Liver (tissue), 9 donors: ENCODE measurements around the gene TCERG1L. TPM values are rescaled to one million over a fixed set of nuclear protein-coding genes. Genes with fewer than 3 reads are reported as not detected.

Source experiments
- DNase-seq: peaks from one replicate; pipeline ENCODE4 v3.0.0-alpha.2; 2017; ENCODE audit warnings: low spot score
- H3K27ac ChIP-seq, 2 donors: one replicate each; pipeline ENCODE4 v1.7.0; 2013; ENCODE audit warnings: inconsistent platforms in 2 of 2, low read length in 2 of 2, control low read depth in 1 of 2, low read depth in 1 of 2, mild to moderate bottlenecking in 1 of 2
- H3K27me3 ChIP-seq, 4 donors: one replicate each; pipeline versions ENCODE4 v1.6.1 to v1.7.0; 2013; ENCODE audit warnings: low read length in 3 of 4, inconsistent platforms in 1 of 4, mild to moderate bottlenecking in 1 of 4, moderate library complexity in 1 of 4; ENCODE audit not compliant: control insufficient read depth in 4 of 4, insufficient read depth in 4 of 4
- H3K36me3 ChIP-seq, 4 donors: one replicate each; pipeline versions ENCODE4 v1.6.1 to v1.7.0; 2013; ENCODE audit warnings: low read length in 3 of 4, mild to moderate bottlenecking in 3 of 4, low read depth in 1 of 4, moderate library complexity in 1 of 4; ENCODE audit not compliant: control insufficient read depth in 4 of 4, insufficient read depth in 3 of 4
- H3K4me1 ChIP-seq, 4 donors: one replicate each; pipeline versions ENCODE4 v1.6.1 to v1.7.0; 2013; ENCODE audit warnings: low read length in 3 of 4, mild to moderate bottlenecking in 3 of 4, moderate library complexity in 1 of 4; ENCODE audit not compliant: control insufficient read depth in 4 of 4, insufficient read depth in 4 of 4
- H3K4me3 ChIP-seq, 3 donors: one replicate each; pipeline versions ENCODE4 v1.6.1 to v1.7.0; 2013; ENCODE audit warnings: low read length in 3 of 3, control low read depth in 1 of 3, low read depth in 1 of 3, mild to moderate bottlenecking in 1 of 3
- H3K9ac ChIP-seq, 2 donors: one replicate each; pipeline ENCODE4 v1.7.0; 2013; ENCODE audit warnings: low read length in 2 of 2, mild to moderate bottlenecking in 2 of 2, moderate library complexity in 2 of 2, control low read depth in 1 of 2, low read depth in 1 of 2
- H3K9me3 ChIP-seq, 4 donors: one replicate each; pipeline versions ENCODE4 v1.6.1 to v1.7.0; 2013; ENCODE audit warnings: low read length in 3 of 4; ENCODE audit not compliant: control insufficient read depth in 4 of 4
- ATF3 ChIP-seq: IDR thresholded peaks from 2 replicates; pipeline ENCODE4 v1.6.1; 2016; ENCODE audit warnings: antibody characterized with exemption
- CTCF ChIP-seq: fragments of 150-350 bp; IDR thresholded peaks from 2 replicates; pipeline ENCODE4 v1.5.1; 2017; ENCODE audit warnings: improper control_type of control experiment, low read depth, low read length; ENCODE audit not compliant: missing input control
- EGR1 ChIP-seq, 2 donors: IDR thresholded peaks; 2 replicates each; pipeline ENCODE4 v1.6.1; 2016 to 2018; ENCODE audit warnings: antibody characterized with exemption in 2 of 2, low read depth in 2 of 2
- FOXA1 ChIP-seq: IDR thresholded peaks from 2 replicates; pipeline ENCODE4 v1.6.1; 2016; ENCODE audit warnings: antibody characterized with exemption
- FOXA2 ChIP-seq: IDR thresholded peaks from 2 replicates; pipeline ENCODE4 v1.6.1; 2016; ENCODE audit warnings: antibody characterized with exemption
- GABPA ChIP-seq, 2 donors: IDR thresholded peaks in 1 of 2; conservative IDR thresholded peaks in 1 of 2; 2 replicates each; pipeline ENCODE4 v1.6.1; 2016; ENCODE audit warnings: antibody characterized with exemption in 2 of 2, mild to moderate bottlenecking in 1 of 2, moderate library complexity in 1 of 2
- HNF4A ChIP-seq, 2 donors: conservative IDR thresholded peaks; 2 replicates each; pipeline ENCODE4 v1.6.1; 2016; ENCODE audit warnings: antibody characterized with exemption in 2 of 2, mild to moderate bottlenecking in 2 of 2
- HNF4G ChIP-seq: IDR thresholded peaks from 2 replicates; pipeline ENCODE4 v1.6.1; 2016; ENCODE audit warnings: antibody characterized with exemption
- JUND ChIP-seq, 2 donors: IDR thresholded peaks; 2 replicates each; pipeline ENCODE4 v1.6.1; 2016; ENCODE audit warnings: antibody characterized with exemption in 2 of 2
- MAX ChIP-seq: IDR thresholded peaks from 2 replicates; pipeline ENCODE4 v1.6.1; 2016; ENCODE audit warnings: antibody characterized with exemption
- NR2F2 ChIP-seq: IDR thresholded peaks from 2 replicates; pipeline ENCODE4 v1.6.1; 2016; ENCODE audit warnings: antibody characterized with exemption
- RAD21 ChIP-seq, 2 donors: IDR thresholded peaks; 2 replicates each; pipeline ENCODE4 v1.6.1; 2016; ENCODE audit warnings: antibody characterized with exemption in 2 of 2, mild to moderate bottlenecking in 2 of 2
- REST ChIP-seq: IDR thresholded peaks from 2 replicates; pipeline ENCODE4 v1.6.1; 2016; ENCODE audit warnings: antibody characterized with exemption, mild to moderate bottlenecking
- RXRA ChIP-seq, 2 donors: IDR thresholded peaks; 2 replicates each; pipeline ENCODE4 v1.6.1; 2017 to 2018; ENCODE audit warnings: antibody characterized with exemption in 2 of 2, mild to moderate bottlenecking in 1 of 2
- SP1 ChIP-seq: IDR thresholded peaks from 2 replicates; pipeline ENCODE4 v1.6.1; 2018; ENCODE audit warnings: antibody characterized with exemption, mild to moderate bottlenecking
- TAF1 ChIP-seq: conservative IDR thresholded peaks from 2 replicates; pipeline ENCODE4 v1.6.1; 2016; ENCODE audit warnings: antibody characterized with exemption, mild to moderate bottlenecking
- YY1 ChIP-seq: IDR thresholded peaks from 2 replicates; pipeline ENCODE4 v1.6.1; 2016; ENCODE audit warnings: antibody characterized with exemption, mild to moderate bottlenecking
- ZBTB33 ChIP-seq: IDR thresholded peaks from 2 replicates; pipeline ENCODE4 v1.6.1; 2016; ENCODE audit warnings: antibody characterized with exemption
- WGBS: extraction: QIAGEN DNeasy Blood & Tissue Kit; methylation state at CpG from one replicate; pipeline ENCODE4 v1.1.7; 2013; 5-methylcytosine and 5-hydroxymethylcytosine counted together
- polyA plus RNA-seq, 2 donors: library from polyadenylated mRNA; stranded (reverse) in 1 of 2; unstranded in 1 of 2; fragments of 200-250 nt in 1 of 2; fragments of >200 nt in 1 of 2; fragmentation: Nextera tagmentation in 1 of 2; extraction: Ambion mirVana in 1 of 2; gene quantifications; one replicate each; pipeline versions ENCODE4 v1.2.1 to v1.2.3, GENCODE V29; 2013 to 2015
- total RNA-seq, 2 donors: library from RNA; depleted of rRNA; stranded (reverse); fragments of >200 nt; gene quantifications; one replicate each; pipeline ENCODE4 v1.2.3, GENCODE V29; 2014
- donor health status: healthy.
- donor health status: healthy.
- donor health status: healthy.
- donor health status: healthy.
- donor health status: healthy.

Gene TCERG1L
- total and polyA plus RNA-seq, 4 donors: not detected

GRCh38 chr10:131180086-131180485 lies 131.4 kb downstream of the TCERG1L start:
- Histone ChIP-seq H3K9ac (no peak overlapping the region), H3K27ac (no peak overlapping the region), H3K36me3 (no peaks in the 10 kb centered on the region), H3K27me3 (peaks cover 0 to 3% (median 0%) of the 10 kb centered on the region in 4 donors), H3K4me3 (no peak overlapping the region), H3K9me3 (no peaks in the 10 kb centered on the region), H3K4me1 (no peaks in the 10 kb centered on the region)
- TF ChIP-seq SP1 (no peak), MAX (no peak), EGR1 (IDR thresholded peaks at IDR 0.05; ENCODE audit: low read depth in 2 of 2) (no peak), JUND (IDR thresholded peaks at IDR 0.05) (no peak), RXRA (IDR thresholded peaks at IDR 0.05) (no peak), YY1 (no peak), NR2F2 (no peak), FOXA1 (no peak), RAD21 (IDR thresholded peaks at IDR 0.05) (no peak), HNF4A (conservative IDR thresholded peaks at IDR 0.05) (no peak), GABPA (IDR thresholded peaks at IDR 0.05 in 1 of 2, conservative IDR thresholded peaks at IDR 0.05 in 1 of 2) (no peak)
- no peak for DNase-seq
- WGBS: 67% methylated on average over 9 of the region's 9 CpGs

GRCh38 chr10:131179361-131179760 lies 132.2 kb downstream of the TCERG1L start:
- 53% methylated on average over 10 of the region's 10 CpGs for WGBS
- H3K9me3 ChIP-seq: no peaks in the 10 kb centered on the region
- TF ChIP-seq RXRA (IDR thresholded peaks at IDR 0.05) (no peak), FOXA1 (no peak), GABPA (IDR thresholded peaks at IDR 0.05 in 1 of 2, conservative IDR thresholded peaks at IDR 0.05 in 1 of 2) (no peak), HNF4G (no peak), SP1 (no peak), RAD21 (IDR thresholded peaks at IDR 0.05) (no peak), ATF3 (no peak), JUND (IDR thresholded peaks at IDR 0.05) (no peak), NR2F2 (no peak), YY1 (no peak), FOXA2 (no peak), ZBTB33 (no peak), CTCF (no peak), TAF1 (no peak), EGR1 (IDR thresholded peaks at IDR 0.05; ENCODE audit: low read depth in 2 of 2) (no peak), REST (no peak), HNF4A (conservative IDR thresholded peaks at IDR 0.05) (no peak)
- H3K4me3 ChIP-seq: no peak overlapping the region
- no peak overlapping the region for H3K27ac ChIP-seq
- peaks cover 0 to 3% (median 0%) of the 10 kb centered on the region in 4 donors for H3K27me3 ChIP-seq
- H3K9ac ChIP-seq: no peak overlapping the region
- H3K4me1 ChIP-seq: no peaks in the 10 kb centered on the region
- no peak for DNase-seq
- no peaks in the 10 kb centered on the region for H3K36me3 ChIP-seq
